GM21423 (cell line): ENCODE measurements around the gene SLC10A1.

Experiments
- ATAC-seq: cut with Tn5 transposase; IDR thresholded peaks from one replicate; pipeline ENCODE4 v1.9.1; 2021; ENCODE audit warnings: mild to moderate bottlenecking, moderate library complexity; ENCODE audit not compliant: unreplicated experiment

The SLC10A1 gene

GRCh38 chr14:69726761-69727511 is 70.1 kb downstream of the SLC10A1 start:
- ATAC-seq: peak; percentile 85
